Heart left ventricle (tissue), 16 donors: Measurements from ENCODE around the gene REM1. TPM values are rescaled to one million over a fixed set of nuclear protein-coding genes. Genes with fewer than 3 reads are reported as not detected.

ENCODE experiments used
- ATAC-seq, 4 donors: fragments of 200-7000 bp; cut with Tn5 transposase; one replicate each; pipeline ENCODE4 v1.9.1; 2020 to 2022; ENCODE audit warnings: moderate library complexity in 4 of 4, mild to moderate bottlenecking in 3 of 4, moderate number of reproducible peaks in 1 of 4
- DNase-seq, 5 donors: peaks; one replicate each; pipeline ENCODE4 v3.0.0-alpha.2; 2020
- H3K27ac ChIP-seq, 12 donors: fragments of 200-600 bp; sonication (generic) in 4 of 12; one replicate each; pipeline versions ENCODE4 v1.5.0 to v1.8.0; 2016 to 2022; ENCODE audit warnings: mild to moderate bottlenecking in 2 of 12
- H3K27me3 ChIP-seq, 9 donors: fragments of 200-600 bp; sonication (generic) in 2 of 9; one replicate each; pipeline versions ENCODE4 v1.5.1 to v1.8.0; 2016 to 2022; ENCODE audit warnings: mild to moderate bottlenecking in 3 of 9
- H3K36me3 ChIP-seq, 9 donors: fragments of 200-600 bp; sonication (generic) in 2 of 9; one replicate each; pipeline versions ENCODE4 v1.5.0 to v1.8.0; 2018 to 2022; ENCODE audit warnings: mild to moderate bottlenecking in 2 of 9
- H3K4me1 ChIP-seq, 12 donors: fragments of 200-600 bp; sonication (generic) in 4 of 12; one replicate each; pipeline versions ENCODE4 v1.5.0 to v1.8.0; 2016 to 2022; ENCODE audit warnings: mild to moderate bottlenecking in 3 of 12
- H3K4me3 ChIP-seq, 12 donors: fragments of 200-600 bp; sonication (generic) in 4 of 12; one replicate each; pipeline versions ENCODE4 v1.5.0 to v1.8.0; 2017 to 2022; ENCODE audit warnings: mild to moderate bottlenecking in 9 of 12, moderate library complexity in 4 of 12
- H3K9me3 ChIP-seq, 12 donors: fragments of 200-600 bp; sonication (generic) in 4 of 12; one replicate each; pipeline versions ENCODE4 v1.5.0 to v1.8.0; 2016 to 2022; ENCODE audit warnings: mild to moderate bottlenecking in 1 of 12
- CTCF ChIP-seq, 12 donors: fragments of 200-600 bp; sonication (generic) in 4 of 12; IDR thresholded peaks; one replicate each; pipeline versions ENCODE4 v1.5.0 to v1.8.0; 2018 to 2022; ENCODE audit warnings: antibody characterized with exemption in 12 of 12, mild to moderate bottlenecking in 5 of 12
- POLR2A ChIP-seq, 2 donors: fragments of 450-650 bp; IDR thresholded peaks; one replicate each; pipeline ENCODE4 v1.6.1; 2017; ENCODE audit warnings: antibody characterized with exemption in 2 of 2, mild to moderate bottlenecking in 2 of 2, moderate library complexity in 2 of 2
- WGBS, 4 donors: extraction: QIAGEN DNeasy Blood & Tissue Kit in 2 of 4; methylation state at CpG; one replicate each; pipeline versions ENCODE4 v1.1.5 to v1.1.7; 2013 to 2018; 5-methylcytosine and 5-hydroxymethylcytosine counted together
- intact Hi-C, 10 donors: fragments of 100-400 bp; cut with DNase I; formaldehyde crosslinking; loops; one replicate each; pipeline versions ENCODE4 v1.11.1 to v1.14.2; 2022
- polyA plus RNA-seq, 2 donors: library from polyadenylated mRNA; stranded (reverse); fragments of 200-250 nt; gene quantifications; one replicate each; pipeline ENCODE4 v1.2.3, GENCODE V29; 2013
- total RNA-seq, 9 donors: library from RNA; depleted of rRNA in 2 of 9; stranded (reverse); fragments of >200 nt in 2 of 9; fragmentation: NEBNext Ultra II Directional in 3 of 9; extraction: Animal tissue kit (Norgen Biotek cat#: 25700) in 3 of 9; gene quantifications; one replicate each; pipeline versions ENCODE4 v1.1.0 to v1.2.4, GENCODE V29; 2016 to 2023
- donor health status: ischemic (EF 13 %, LVEDD 7.1; RV severe dilation, severe dysfunction).
- donor health status: healthy with polysubstance abuse.
- donor health status: DM: no; HTN: yes; CAD: no.
- donor health status: DM: no; HTN: no; CAD: no.
- donor health status: ischemic (EF 25% LVEDD 6.9; RV normal size, moderate dysfunction).
- donor health status: ischemic (EF 25% LVEDD 5.7; RV mildly dilated, moderate dysfunction).
- donor health status: healthy.
- donor health status: DM: yes; HTN: yes; CAD: no.
- donor health status: ischemic (EF 35%, LVEDD 5.7; RV mildly dilated, moderate dysfunction).
- donor health status: nonischemic (EF 11% LVEDD 7.7; RV severe dilation, severe dysfunction).
- donor health status: DM: yes; HTN: yes; CAD: no.
- donor health status: PGD.
- donor health status: ischemic (EF 29% LVEDD 5.4; RV normal size, mild dysfunction).
- donor health status: nonischemic (EF 23%, LVEDD 6.1; RV moderate dilation, normal function).

The REM1 gene
- total and polyA plus RNA-seq, 11 donors: 0.44 to 5.3 (median 1.6) TPM

- ATAC-seq (peak; percentile 53 to 82 (median 68)), DNase-seq (peak in 3 of 5 donors; percentile 34 to 42 (median 37))
- TF ChIP-seq POLR2A (IDR thresholded peaks at IDR 0.05) (no peak), CTCF (IDR thresholded peaks at IDR 0.05) (no peak)
- intact Hi-C loops: no loop called here
- H3K27ac ChIP-seq: peak overlapping the region in 1 of 12 donors; percentile 78
- H3K9me3 ChIP-seq: no peaks in the 10 kb centered on the region
- H3K4me3 ChIP-seq: no peak overlapping the region
- H3K27me3 ChIP-seq: no peaks in the 10 kb centered on the region
- H3K4me1 ChIP-seq: peaks cover 0 to 66% (median 16%) of the 10 kb centered on the region in 12 donors
- WGBS, 4 donors: 84 to 92% (median 86%) methylated on average over 8 of the region's 8 CpGs
- H3K36me3 ChIP-seq: peaks cover 0 to 61% (median 27%) of the 10 kb centered on the region in 9 donors
Measured at GRCh38 chr20:31523361-31524283, 48.5 kb downstream of the REM1 start.

DNA sequence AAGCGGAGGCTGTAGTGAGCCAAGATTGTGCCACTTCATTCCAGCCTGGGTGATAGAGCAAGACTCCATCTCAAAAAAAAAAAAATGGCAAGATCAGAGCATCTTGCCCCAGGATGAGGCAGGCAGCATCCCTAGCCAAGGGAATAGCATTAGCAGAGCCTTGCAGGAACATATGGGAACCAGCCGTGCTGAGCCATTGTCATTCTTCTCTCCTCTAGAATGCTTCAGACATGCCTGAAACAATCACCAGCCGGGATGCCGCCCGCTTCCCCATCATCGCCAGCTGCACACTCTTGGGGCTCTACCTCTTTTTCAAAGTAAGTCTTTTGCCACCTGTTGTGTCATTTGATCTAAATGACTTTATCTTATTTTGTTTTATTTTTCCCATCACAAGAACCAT, 52.2 kb downstream of the REM1 start:
- TF ChIP-seq POLR2A (IDR thresholded peaks at IDR 0.05) (no peak), CTCF (IDR thresholded peaks at IDR 0.05) (no peak)
- no peak overlapping the region for H3K27ac ChIP-seq
- no peaks in the 10 kb centered on the region for H3K9me3 ChIP-seq
- ATAC-seq (no peak), DNase-seq (no peak)
- 92 to 94% (median 93%) methylated on average over 6 of the region's 6 CpGs for WGBS, 4 donors
- H3K27me3 ChIP-seq: no peaks in the 10 kb centered on the region
- intact Hi-C loops: no loop called here
- H3K36me3 ChIP-seq: peaks cover 3 to 77% (median 63%) of the 10 kb centered on the region in 9 donors
- no peak overlapping the region for H3K4me3 ChIP-seq
- peaks cover 0 to 29% (median 4%) of the 10 kb centered on the region in 12 donors for H3K4me1 ChIP-seq

Other genes starting within 250 kb of the REM1 start
- gene DEFB115, start 217.6 kb upstream of the REM1 start, total RNA-seq: not detected
- not detected for gene DEFB115, start 217.6 kb upstream of the REM1 start, polyA plus RNA-seq
- gene DEFB116, start 166.7 kb upstream of the REM1 start, total RNA-seq: not detected
- gene DEFB116, start 166.7 kb upstream of the REM1 start, polyA plus RNA-seq: not detected
- not detected for gene DEFB118, start 106.7 kb upstream of the REM1 start, total RNA-seq
- gene DEFB118, start 106.7 kb upstream of the REM1 start, polyA plus RNA-seq: not detected
- not detected for gene DEFB119, start 84.7 kb upstream of the REM1 start, total RNA-seq
- gene DEFB119, start 84.7 kb upstream of the REM1 start, polyA plus RNA-seq: not detected
- not detected for gene DEFB121, start 69.1 kb upstream of the REM1 start, total RNA-seq
- not detected for gene DEFB121, start 69.1 kb upstream of the REM1 start, polyA plus RNA-seq
- not detected for gene DEFB123, start 34.7 kb upstream of the REM1 start, total RNA-seq
- not detected for gene DEFB123, start 34.7 kb upstream of the REM1 start, polyA plus RNA-seq
- not detected for gene DEFB124, start 161 bp upstream of the REM1 start, total RNA-seq
- gene DEFB124, start 161 bp upstream of the REM1 start, polyA plus RNA-seq: under 1 TPM in 1 of 2 donors, not detected in 1; 0.76 TPM
- gene HM13, start 39.2 kb downstream of the REM1 start, total RNA-seq: 100 to 1,000 TPM in 1 of 9 donors, 10 to 100 TPM in 8; 22.3 to 110 (median 39.8) TPM
- gene HM13, start 39.2 kb downstream of the REM1 start, polyA plus RNA-seq: 100 to 1,000 TPM in 1 of 2 donors, 10 to 100 TPM in 1; 41.0 to 119 TPM
- 100 to 1,000 TPM in 6 of 9 donors, 10 to 100 TPM in 3; 72.4 to 619 (median 112) TPM for gene ID1, start 130.0 kb downstream of the REM1 start, total RNA-seq
- 100 to 1,000 TPM; 140 to 327 TPM for gene ID1, start 130.0 kb downstream of the REM1 start, polyA plus RNA-seq
- 10 to 100 TPM in 5 of 9 donors, 1 to 10 TPM in 4; 5.7 to 29.4 (median 10.6) TPM for gene COX4I2, start 162.6 kb downstream of the REM1 start, total RNA-seq
- gene COX4I2, start 162.6 kb downstream of the REM1 start, polyA plus RNA-seq: 10 to 100 TPM; 13.6 to 42.8 TPM
- 100 to 1,000 TPM in 1 of 9 donors, 10 to 100 TPM in 8; 32.2 to 176 (median 62.6) TPM for gene BCL2L1, start 247.6 kb downstream of the REM1 start, total RNA-seq
- gene BCL2L1, start 247.6 kb downstream of the REM1 start, polyA plus RNA-seq: 100 to 1,000 TPM in 1 of 2 donors, 10 to 100 TPM in 1; 43.1 to 217 TPM